Epithelial cell of proximal tubule (primary cell): ENCODE measurements around the gene C1S. TPM values are rescaled to one million over a fixed set of nuclear protein-coding genes. Genes with fewer than 3 reads are reported as not detected.

ENCODE experiments used
- DNase-seq: peaks from one replicate; pipeline ENCODE4 v3.0.0-alpha.2; 2011; ENCODE audit warnings: low read depth
- H3K4me3 ChIP-seq: 2 replicates; pipeline ENCODE4 v1.5.1; 2011; ENCODE audit warnings: low read depth, mild to moderate bottlenecking, low read length
- CTCF ChIP-seq: conservative IDR thresholded peaks from 2 replicates; pipeline ENCODE4 v1.5.1; 2012; ENCODE audit warnings: low read depth, mild to moderate bottlenecking, low read length
- total RNA-seq: library from RNA; depleted of rRNA; stranded (reverse); fragments of >200 nt; gene quantifications from 2 replicates; pipeline ENCODE4 v1.2.3, GENCODE V29; 2015

C1S gene
- total RNA-seq, 1 donor from 2014 or later, result 1.3 TPM

GRCh38 chr12:7059780-7060179, 738 bp upstream of the C1S start:
- H3K4me3 ChIP-seq, result no peak overlapping the region
- DNase-seq, result no peak
- TF ChIP-seq CTCF, result no peak

- TF ChIP-seq CTCF, result no peak
- no peak overlapping the region for H3K4me3 ChIP-seq
- DNase-seq, result no peak
Measured at GRCh38 chr12:7061138-7061537, 620 bp downstream of the C1S start.

GRCh38 chr12:7061596-7061995, 1.1 kb downstream of the C1S start:
- no peak for TF ChIP-seq CTCF
- no peak overlapping the region for H3K4me3 ChIP-seq
- no peak for DNase-seq

GRCh38 chr12:7064516-7064915, 4.0 kb downstream of the C1S start:
- DNase-seq, result no peak
- no peak overlapping the region for H3K4me3 ChIP-seq
- TF ChIP-seq CTCF, result no peak

GRCh38 chr12:7065073-7065623, 4.6 kb downstream of the C1S start:
- TF ChIP-seq CTCF, result no peak
- H3K4me3 ChIP-seq, result no peak overlapping the region
- no peak for DNase-seq

- H3K4me3 ChIP-seq, result no peak overlapping the region
- no peak for DNase-seq
- TF ChIP-seq CTCF, result no peak
Measured at GRCh38 chr12:7066596-7066995, 6.1 kb downstream of the C1S start.

GRCh38 chr12:7067096-7067495, 6.6 kb downstream of the C1S start:
- H3K4me3 ChIP-seq, result no peak overlapping the region
- no peak for TF ChIP-seq CTCF
- DNase-seq, result no peak
